A673 (cell line): ENCODE measurements around the gene KDM6B.

Experiments used
- EZH2 ChIP-seq: fragments of 200-600 bp; sonication (generic); IDR thresholded peaks from 2 replicates; pipeline ENCODE4 v1.6.1; 2017; ENCODE audit warnings: borderline replicate concordance, low read depth, mild to moderate bottlenecking, mixed read lengths, antibody characterized with exemption, low read length; ENCODE audit not compliant: poor library complexity, severe bottlenecking
- TF ChIP-seq, protein P1 (sequence below): fragments of 300-800, 200-600 bp; sonication (generic); conservative IDR thresholded peaks from 2 replicates; pipeline ENCODE4 v1.5.1; 2017; ENCODE audit warnings: low read depth, mild to moderate bottlenecking, antibody characterized with exemption, low read length, moderate library complexity, mixed read lengths

DNA sequence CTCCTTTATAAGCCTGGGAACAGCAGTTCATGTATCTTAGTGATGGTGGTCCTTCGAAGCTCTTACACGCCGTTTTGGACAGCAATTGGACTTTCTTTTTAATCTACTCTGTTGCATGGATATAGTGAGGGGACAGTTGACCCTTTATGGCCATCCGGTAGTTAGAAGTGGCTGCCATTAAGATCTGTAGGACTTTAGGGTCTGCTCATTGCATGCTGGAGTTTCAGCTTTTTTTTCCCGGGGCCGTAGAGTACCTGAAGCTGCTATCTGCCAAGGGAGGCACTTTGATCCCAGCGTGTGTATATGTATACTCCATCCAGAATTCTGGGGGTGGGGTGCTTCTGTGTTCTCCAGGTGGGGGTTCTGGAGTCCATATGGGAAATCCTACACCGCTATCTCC lies 25.0 kb downstream of the KDM6B start:
- TF ChIP-seq EZH2: no peak
- TF ChIP-seq, protein P1, sequence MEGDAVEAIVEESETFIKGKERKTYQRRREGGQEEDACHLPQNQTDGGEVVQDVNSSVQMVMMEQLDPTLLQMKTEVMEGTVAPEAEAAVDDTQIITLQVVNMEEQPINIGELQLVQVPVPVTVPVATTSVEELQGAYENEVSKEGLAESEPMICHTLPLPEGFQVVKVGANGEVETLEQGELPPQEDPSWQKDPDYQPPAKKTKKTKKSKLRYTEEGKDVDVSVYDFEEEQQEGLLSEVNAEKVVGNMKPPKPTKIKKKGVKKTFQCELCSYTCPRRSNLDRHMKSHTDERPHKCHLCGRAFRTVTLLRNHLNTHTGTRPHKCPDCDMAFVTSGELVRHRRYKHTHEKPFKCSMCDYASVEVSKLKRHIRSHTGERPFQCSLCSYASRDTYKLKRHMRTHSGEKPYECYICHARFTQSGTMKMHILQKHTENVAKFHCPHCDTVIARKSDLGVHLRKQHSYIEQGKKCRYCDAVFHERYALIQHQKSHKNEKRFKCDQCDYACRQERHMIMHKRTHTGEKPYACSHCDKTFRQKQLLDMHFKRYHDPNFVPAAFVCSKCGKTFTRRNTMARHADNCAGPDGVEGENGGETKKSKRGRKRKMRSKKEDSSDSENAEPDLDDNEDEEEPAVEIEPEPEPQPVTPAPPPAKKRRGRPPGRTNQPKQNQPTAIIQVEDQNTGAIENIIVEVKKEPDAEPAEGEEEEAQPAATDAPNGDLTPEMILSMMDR: no peak
